Tongue (tissue), 2 donors: Measurements from ENCODE around the gene CCDC174. TPM values are rescaled to one million over a fixed set of nuclear protein-coding genes. Genes with fewer than 3 reads are reported as not detected.
A peak's percentile ranks its signal among the peaks of the same experiment; 100 is the strongest.
"Not testable (repeated sequence)": the region's sequence is repeated elsewhere in the genome, so short reads cannot be mapped to it uniquely, and the experiment has no call there.

ENCODE experiments used
- DNase-seq: peaks from one replicate; pipeline ENCODE4 v3.0.0-alpha.2; 2015
- total RNA-seq: library from RNA; depleted of rRNA; stranded (reverse); fragments of >200 nt; gene quantifications from one replicate; pipeline ENCODE4 v1.2.3, GENCODE V29; 2014

Gene CCDC174
- total RNA-seq, 1 donor from 2014 or later: 15.8 TPM

- no peak for DNase-seq
Observed at GRCh38 chr3:14627815-14628214, 23.7 kb upstream of the CCDC174 start.

- no peak for DNase-seq
Observed at GRCh38 chr3:14628406-14628805, 23.2 kb upstream of the CCDC174 start.

GRCh38 chr3:14630404-14631100 lies 21.0 kb upstream of the CCDC174 start:
- no peak for DNase-seq

DNA sequence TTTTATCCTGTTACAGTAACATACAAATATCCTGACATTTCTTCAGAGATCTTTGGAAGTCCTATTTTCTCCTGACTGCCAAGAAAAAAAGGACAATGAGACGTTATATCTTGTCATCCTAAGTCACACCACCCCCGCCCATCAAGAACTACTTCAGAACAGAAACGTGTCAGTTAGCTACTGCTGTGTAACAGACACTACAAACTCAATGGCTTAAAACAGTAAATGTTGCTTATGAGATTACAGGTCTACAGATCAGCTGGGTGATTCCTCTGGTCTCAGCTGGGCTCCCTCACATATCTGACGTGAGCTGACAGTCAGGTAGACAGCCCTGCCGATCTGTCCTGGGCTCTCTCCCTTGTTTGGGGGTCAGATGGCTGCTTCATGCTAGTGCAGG lies 20.5 kb upstream of the CCDC174 start:
- DNase-seq: no peak

GRCh38 chr3:14631687-14632441 lies 19.7 kb upstream of the CCDC174 start:
- DNase-seq: no peak

DNA sequence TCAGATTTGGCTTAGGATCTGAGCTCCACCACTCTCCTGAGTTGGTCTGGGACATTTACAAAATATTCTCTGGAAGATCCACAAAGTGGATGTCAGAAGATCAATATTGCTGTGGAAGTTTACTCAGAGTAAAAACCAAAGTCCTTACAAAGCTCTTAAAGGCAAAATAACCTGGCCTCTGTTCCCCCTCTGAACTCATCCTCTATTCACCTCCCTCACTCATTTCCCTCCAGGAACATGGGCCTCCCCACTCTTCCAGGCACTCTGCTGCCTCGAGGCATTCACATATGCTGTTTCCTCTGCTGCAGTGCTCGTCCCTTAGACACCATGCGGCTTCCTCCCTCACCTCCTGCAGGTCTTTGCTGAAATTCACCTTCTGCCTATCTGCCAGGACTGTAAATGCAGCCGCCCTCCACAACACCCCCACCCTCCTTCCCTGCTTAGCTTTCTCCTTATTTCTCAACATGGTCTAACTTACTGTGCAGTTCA lies 19.1 kb upstream of the CCDC174 start:
- DNase-seq: no peak

- DNase-seq: no peak
Observed at GRCh38 chr3:14633417-14633816, 18.1 kb upstream of the CCDC174 start.

DNA sequence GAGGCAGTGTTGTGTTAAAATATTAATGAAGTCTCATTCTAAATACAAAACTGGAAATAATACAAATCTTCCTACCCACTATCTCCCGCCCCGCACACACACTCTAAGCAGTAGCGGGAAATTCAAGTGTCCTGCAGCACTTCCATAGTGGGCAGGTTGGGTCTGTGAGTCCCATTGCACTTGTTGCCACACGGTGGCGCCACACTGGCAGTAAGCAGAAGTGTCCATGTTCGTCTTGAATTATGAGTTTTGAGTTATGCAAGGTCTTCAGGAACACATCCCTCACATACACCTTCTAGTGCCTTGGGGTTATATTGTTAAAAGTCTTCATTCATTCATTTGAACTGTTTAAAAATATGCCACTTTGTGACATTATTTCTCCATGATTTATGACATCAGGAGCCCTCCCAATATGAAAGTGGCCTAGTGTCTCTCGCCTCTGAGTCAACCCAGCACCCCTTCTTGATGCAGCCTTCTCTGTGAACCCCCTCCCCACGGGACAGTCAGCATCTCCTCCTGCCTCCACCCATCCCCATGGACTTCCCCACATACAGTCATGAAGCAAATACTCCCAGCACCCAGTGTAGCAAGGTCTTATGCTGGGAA lies 17.6 kb upstream of the CCDC174 start:
- DNase-seq: peak; percentile 35

GRCh38 chr3:14634763-14635400 lies 16.7 kb upstream of the CCDC174 start:
- DNase-seq: no peak

DNA sequence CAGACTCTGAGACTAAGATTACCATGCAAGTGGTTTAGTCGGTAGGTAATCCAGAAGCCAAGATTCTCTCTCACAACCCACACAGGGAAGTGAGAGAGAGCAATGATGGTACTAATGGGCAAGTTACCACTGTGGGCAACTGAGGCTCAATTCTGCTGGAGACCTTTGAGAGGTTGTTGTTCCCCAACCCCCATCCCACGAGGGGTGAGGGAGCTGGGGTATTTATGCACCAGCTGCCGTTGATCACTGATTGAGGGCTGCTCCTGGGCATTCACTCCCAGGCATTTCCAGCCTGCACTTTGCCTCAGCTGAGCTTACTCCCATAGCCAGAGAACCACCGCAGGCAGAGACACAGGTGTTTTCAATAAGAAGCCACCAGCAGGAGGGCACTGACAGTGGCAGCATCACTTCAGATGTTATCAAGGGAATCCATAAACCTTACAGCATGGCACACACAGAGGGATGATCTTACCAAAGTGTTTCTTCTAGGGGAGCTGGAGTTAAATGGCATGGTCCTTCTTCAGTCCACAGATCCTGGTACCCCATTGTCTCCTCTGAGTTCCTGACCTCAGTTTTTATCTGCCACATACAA lies 15.0 kb upstream of the CCDC174 start:
- no peak for DNase-seq

DNA sequence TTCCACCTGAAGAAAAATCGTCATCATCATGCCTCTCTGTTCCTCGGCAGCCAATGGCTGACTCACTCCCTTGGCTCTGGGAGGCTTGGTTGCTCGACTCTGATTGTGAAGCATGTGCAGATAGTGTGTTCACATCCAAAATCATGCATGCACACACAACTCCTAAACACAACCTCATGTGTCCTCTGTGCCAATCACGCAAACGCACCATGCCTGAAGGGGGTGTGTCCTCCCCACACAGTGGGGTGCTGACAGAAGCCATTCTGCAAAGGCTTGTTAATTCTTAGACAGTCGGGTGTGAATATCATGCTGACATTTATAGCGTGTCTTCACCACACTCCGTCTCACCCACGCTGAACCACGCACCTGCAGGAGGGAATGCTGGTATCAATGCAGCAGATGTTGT lies 11.4 kb upstream of the CCDC174 start:
- DNase-seq: no peak

DNA sequence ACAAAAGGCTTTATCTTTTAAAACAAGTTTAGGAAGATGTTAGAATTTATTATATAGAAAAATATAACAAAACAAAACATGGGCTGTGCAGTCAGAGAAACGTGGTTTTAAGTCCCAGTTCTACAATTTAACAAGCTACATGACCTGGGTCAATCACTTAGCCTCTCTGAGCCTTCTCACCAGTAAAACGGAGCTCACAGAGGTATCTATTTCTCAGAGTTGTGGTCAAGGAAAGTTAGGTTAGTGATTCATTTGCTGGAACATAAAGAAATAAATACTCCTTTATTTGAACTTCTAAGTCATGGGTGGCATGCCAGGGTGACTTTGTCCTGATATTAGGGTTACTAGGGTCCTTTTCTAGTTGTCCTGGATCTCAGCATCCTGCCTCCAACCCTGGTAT lies 10.8 kb upstream of the CCDC174 start:
- DNase-seq: no peak

- DNase-seq: no peak
Observed at GRCh38 chr3:14641346-14641745, 10.2 kb upstream of the CCDC174 start.

DNA sequence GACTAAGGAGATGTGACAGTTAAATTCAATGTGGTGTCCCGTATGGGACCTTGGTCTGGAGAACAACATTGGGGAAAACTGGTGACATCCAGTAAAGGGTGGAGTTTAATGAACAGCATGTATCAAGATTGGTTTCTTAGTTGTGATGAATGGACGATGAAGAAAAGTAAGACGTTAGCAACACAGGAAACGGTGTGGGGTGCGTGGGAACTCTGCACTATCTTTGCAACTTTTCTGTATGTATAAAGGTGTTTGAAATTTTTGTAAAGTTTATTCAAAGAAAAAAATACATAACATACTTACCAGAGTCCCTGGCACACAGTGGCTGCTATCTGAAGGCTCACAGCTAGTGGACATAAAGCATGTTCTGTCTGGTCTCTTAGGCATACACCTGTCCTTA lies 6.1 kb upstream of the CCDC174 start:
- no peak for DNase-seq

DNA sequence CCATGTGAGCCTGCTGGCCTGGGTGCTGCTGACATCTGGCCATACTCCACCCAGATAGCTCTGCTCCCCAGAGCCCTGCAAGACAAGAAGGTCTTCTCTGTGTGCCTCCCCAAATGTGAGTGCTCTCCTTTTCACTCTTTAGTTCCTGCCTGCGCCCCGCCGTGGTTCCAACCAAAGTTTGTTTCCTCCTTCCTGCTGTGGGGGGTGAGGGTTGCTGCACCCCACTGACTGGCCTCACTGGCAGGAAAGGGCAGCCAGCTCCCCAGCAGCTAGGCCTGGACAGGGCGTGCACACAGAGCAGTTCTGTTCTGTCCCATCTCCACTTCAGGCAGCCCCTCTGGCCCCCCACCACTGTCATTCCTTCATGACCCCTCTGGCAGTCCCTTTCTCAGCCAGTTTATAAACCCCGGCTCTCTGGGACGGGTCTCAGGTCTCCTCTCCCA lies 5.4 kb upstream of the CCDC174 start:
- DNase-seq: no peak

GRCh38 chr3:14646589-14647413 lies 4.8 kb upstream of the CCDC174 start:
- DNase-seq: no peak

DNA sequence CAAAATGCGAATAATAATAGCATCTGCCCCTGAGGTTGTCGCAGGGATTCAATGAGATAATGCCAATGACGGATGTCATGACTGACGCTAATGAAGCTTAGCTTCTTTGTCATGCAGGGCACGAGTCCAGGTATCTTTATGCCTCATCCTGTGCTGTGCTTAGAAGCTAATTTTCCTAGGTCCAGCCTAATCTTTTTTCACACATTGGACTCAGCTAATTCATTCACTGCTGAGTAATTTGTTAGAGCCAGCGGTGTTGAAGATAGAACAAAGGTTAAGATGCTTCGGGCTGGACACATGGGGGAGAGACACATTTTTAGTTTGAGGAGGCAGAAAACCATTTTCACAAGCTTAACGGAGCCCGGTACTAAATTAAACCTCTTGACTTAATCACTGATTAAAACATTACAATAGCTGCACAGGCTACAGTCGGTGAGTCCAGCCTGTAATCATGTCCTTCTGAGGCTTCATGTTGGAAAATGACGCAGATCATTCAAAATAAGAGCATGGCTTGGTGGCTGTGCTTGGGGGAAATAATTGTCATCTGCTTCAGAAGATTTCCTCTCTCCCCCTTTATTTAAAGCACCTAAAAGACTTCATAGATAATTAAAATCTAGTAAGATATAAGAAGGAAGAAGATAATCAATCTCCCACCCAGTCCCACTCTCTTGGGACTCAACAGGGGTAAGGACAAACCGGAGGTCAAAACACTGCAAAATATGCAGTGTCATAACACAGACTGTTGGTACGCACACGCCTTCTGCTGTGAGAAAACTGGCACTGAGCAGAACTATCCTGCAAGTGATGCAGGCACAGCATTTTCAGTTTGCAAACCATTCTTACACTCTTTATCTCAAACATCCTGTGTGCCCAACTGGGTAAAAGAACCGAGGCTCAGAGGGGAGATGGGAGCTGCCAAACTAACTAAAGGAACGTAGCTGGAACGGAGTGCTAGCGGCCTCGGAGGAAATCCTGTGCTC lies 3.3 kb upstream of the CCDC174 start:
- DNase-seq: no peak

DNA sequence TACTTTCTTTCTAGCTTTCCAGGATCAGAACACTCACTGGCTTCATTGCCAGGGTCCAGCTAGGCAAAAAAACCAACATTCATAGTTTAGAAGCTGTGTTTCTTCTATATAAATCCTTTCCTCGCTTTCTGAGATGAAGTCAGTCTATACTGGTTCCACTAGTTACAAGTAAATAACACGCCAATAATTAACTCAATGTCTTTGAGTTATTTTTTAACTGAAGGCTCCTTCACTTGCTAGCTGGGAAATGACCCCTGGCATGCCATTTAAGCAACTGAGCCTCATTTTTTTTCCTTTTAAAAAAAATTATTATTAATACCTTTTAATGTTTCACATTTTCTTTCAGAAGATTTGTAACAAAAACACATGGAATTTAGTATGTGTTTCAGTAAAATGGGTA lies 2.1 kb upstream of the CCDC174 start:
- DNase-seq: no peak

DNA sequence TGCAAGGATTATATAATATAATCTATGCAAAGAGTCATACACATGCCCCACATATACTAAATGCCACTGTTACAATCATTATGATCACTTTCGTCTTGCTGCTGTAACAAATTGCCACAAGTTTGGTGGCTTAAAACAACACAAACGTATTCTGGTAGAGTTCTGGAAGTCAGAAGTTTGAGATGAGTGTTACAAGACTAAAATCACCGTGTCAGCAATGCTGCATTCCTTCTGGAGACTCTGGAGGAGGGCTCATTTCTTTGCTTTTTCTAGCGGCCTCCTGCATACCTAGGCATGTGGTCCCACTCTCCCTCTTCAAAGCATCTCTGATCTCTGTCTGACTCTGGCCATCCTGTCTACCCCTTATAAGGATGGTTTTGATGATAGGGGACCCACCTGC lies 1.4 kb upstream of the CCDC174 start:
- DNase-seq: no peak

DNA sequence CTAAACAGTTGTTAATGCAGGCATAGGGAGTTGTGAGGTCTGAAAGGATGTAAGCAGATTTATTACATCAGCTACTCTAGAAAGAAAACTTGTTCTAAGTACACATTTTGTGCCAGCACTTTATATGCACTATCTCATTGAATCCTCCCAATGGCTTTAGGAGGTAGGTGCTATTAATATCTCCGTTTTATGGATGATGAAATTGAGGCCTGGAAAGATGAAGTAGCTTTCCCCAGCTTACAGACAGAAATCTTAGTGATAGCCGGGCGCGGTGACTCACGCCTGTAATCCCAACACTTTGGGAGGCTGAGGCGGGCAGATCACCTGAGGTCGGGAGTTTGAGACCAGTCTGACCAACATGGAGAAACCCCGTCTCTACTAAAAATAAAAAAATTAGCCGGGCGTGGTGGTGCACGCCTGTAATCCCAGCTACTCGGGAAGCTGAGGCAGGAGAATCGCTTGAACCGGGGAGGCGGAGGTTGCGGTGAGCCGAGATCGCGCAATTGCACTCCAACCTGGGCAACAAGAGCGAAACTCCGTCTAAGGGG lies 872 bp downstream of the CCDC174 start:
- not testable (repeated sequence) for DNase-seq
